ENCODE results near the gene CARS2. TPM values are rescaled to one million over a fixed set of nuclear protein-coding genes. Genes with fewer than 3 reads are reported as not detected.

The CARS2 gene
- total and polyA plus RNA-seq, 2 of the 8 experiments (the other 6 are each of a cell fraction or from before 2014, with no cell fraction given): 47.7 to 55.9 TPM

DNA sequence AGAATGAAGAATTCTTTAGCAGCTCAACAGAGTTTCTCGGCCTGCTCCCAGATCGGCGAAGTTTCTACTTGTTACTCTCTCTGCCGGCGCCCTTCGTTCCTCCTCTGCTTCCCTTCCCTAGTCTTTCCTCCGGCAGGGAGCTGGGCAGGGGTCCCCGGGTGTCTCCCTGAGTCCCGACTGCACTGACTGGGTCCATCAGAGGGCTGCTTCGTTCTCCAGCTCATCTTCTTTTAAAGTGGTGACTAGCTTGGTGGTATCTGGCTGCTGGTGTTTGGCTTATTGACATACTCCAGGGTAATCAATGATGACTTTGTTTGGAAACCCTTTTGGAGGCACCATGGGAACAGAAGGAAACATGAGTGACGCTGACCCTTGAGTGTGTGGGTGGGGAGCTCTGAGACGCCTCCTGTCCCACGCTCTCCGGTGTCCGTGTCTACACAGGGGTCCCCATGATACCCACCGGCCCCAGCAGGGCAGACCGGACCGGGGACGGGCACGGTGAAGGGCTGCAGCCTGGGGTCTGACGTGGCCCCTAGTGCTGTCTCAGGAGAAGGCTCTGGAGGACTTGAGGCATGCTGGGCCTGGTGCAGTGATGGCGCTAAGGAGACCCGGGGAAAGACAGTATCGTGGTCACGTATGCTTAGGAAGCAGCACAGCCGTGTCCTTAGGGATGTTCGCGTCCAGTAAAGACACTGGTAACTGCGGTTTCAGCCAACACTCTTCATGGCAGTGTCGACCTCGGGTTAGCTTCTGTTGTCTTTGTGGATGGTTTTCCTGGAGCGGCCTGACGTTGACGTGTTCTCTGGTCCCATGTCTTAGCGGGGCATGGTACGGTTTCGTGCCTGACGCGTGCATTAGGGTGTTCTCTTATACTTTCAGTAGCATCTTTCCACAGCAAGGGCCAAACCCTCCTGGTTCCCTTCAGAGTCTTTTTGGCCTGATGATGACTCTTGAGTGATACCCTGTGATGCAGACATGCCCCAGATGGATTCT, 66.8 kb downstream of the CARS2 start:
- no peak overlapping the region for H3K18ac ChIP-seq (ENCODE audit: extremely low read depth, low read length)
- FAIRE-seq (no peak), DNase-seq (ENCODE audit: low read depth in 1 of 2, low spot score in 2 of 2) (peak in 1 of 2 experiments; percentile 36)
- H3K23me2 ChIP-seq (ENCODE audit: low read depth, low read length): no peaks in the 10 kb centered on the region
- H3K9me3 ChIP-seq (ENCODE audit: insufficient read depth in 2 of 2, low read depth in 1 of 2, low read length in 1 of 2): no peaks in the 10 kb centered on the region
- H3K36me3 ChIP-seq (ENCODE audit: control insufficient read depth in 2 of 4, insufficient read depth in 4 of 4, low read length in 3 of 4): peaks cover 10 to 51% (median 39%) of the 10 kb centered on the region in 4 experiments; a peak in 7 of 8 replicates
- no peak overlapping the region for H3K27ac ChIP-seq (ENCODE audit: low read depth, low read length)
- H3K4ac ChIP-seq (replicated peaks; ENCODE audit: insufficient read length, low read depth, low read length): no peak overlapping the region
- H3K4me2 ChIP-seq (ENCODE audit: insufficient read depth in 1 of 2, low read depth in 2 of 2, low read length in 2 of 2): no peak overlapping the region
- WGBS, 2 experiments (ENCODE audit: extremely low coverage in 1 of 2, insufficient coverage in 1 of 2, insufficient read length in 1 of 2, insufficient replicate concordance in 2 of 2, low coverage in 1 of 2, low lambda C conversion rate in 2 of 2, missing lambda C conversion rate in 1 of 2): 92% methylated on average over 39 of the region's 39 CpGs; no CpG with 5 or more reads in 1 of the 2 experiments
- ChIA-PET CTCF (ENCODE audit: partially characterized antibody) (interaction anchor here (0.6 to 4.1 kb wide), 19 partner anchors 9 to 305 kb away, joined by 3 to 18 read pairs (median 4); no protein-coding TSS in a partner anchor), POLR2A (ENCODE audit: partially characterized antibody) (interaction anchor here (0.9 to 1.0 kb wide), 3 partner anchors 10 to 18 kb away, joined by 3 to 4 read pairs (median 3); no protein-coding TSS in a partner anchor)
- peaks cover 0 to 3% of the 10 kb centered on the region in 2 experiments; a peak in 1 of 4 replicates for H3K79me2 ChIP-seq (ENCODE audit: control insufficient read depth in 1 of 2, insufficient read depth in 2 of 2, low read length in 2 of 2)
- no peak overlapping the region for H3K23ac ChIP-seq (ENCODE audit: insufficient read length)
- no peak overlapping the region for H3K56ac ChIP-seq (replicated peaks; ENCODE audit: insufficient read length, low read depth, low read length)
- H3K14ac ChIP-seq (ENCODE audit: insufficient read length): no peak overlapping the region
- no peaks in the 10 kb centered on the region for H3K4me1 ChIP-seq (replicated peaks in 1 of 4; ENCODE audit: control insufficient read depth in 3 of 4, insufficient read depth in 4 of 4, low read length in 3 of 4)
- H2BK12ac ChIP-seq (ENCODE audit: low read depth, low read length): no peak overlapping the region
- no peak overlapping the region for H4K91ac ChIP-seq (replicated peaks; ENCODE audit: insufficient read length, low read length)
- H4K20me1 ChIP-seq (replicated peaks in 1 of 2; ENCODE audit: control insufficient read depth in 1 of 2, insufficient read depth in 2 of 2, low read length in 2 of 2): peaks cover 7 to 28% of the 10 kb centered on the region in 2 experiments
- no peak overlapping the region for H2AFZ ChIP-seq (ENCODE audit: low read length)
- H3K27me3 ChIP-seq (replicated peaks in 1 of 4; ENCODE audit: control insufficient read depth in 3 of 4, extremely low read depth in 1 of 4, insufficient read depth in 3 of 4, low read length in 3 of 4): no peaks in the 10 kb centered on the region
- H2BK120ac ChIP-seq (replicated peaks; ENCODE audit: low read depth, low read length): no peak overlapping the region
- H2BK5ac ChIP-seq (ENCODE audit: low read depth, low read length): no peak overlapping the region
- H3K79me1 ChIP-seq (ENCODE audit: low read depth, low read length): peaks cover 3% of the 10 kb centered on the region; the same call in 1 of the 2 replicates
- no peak overlapping the region for H3K4me3 ChIP-seq (ENCODE audit: extremely low read depth in 1 of 4, insufficient read depth in 2 of 4, low read depth in 3 of 4, low read length in 4 of 4)
- no peak overlapping the region for H4K5ac ChIP-seq (ENCODE audit: insufficient read length, low read depth, low read length)
- H2BK20ac ChIP-seq (ENCODE audit: low read length): no peak overlapping the region
- TF ChIP-seq POLR2AphosphoS5 (IDR thresholded peaks at IDR 0.05; ENCODE audit: low read depth, low read length): peak; percentile 50; the same call in 1 of the 2 replicates
- no peak for TF ChIP-seq RBBP5 (IDR thresholded peaks at IDR 0.05; ENCODE audit: borderline replicate concordance, low read depth, low read length)
- no peak overlapping the region; the same call in 1 of the 2 replicates for H2AK5ac ChIP-seq (ENCODE audit: low read depth, low read length)
- H2BK15ac ChIP-seq (ENCODE audit: low read length): no peak overlapping the region
- H4K8ac ChIP-seq (ENCODE audit: extremely low read depth, insufficient read depth, low read length): no peak overlapping the region
- H3K9ac ChIP-seq (replicated peaks in 1 of 4; ENCODE audit: extremely low read depth in 1 of 4, low read depth in 3 of 4, low read length in 3 of 4): no peak overlapping the region

All from H1 (cell line).